B cell (primary cell): Measurements from ENCODE around the gene HMGA1. TPM values are rescaled to one million over a fixed set of nuclear protein-coding genes. Genes with fewer than 3 reads are reported as not detected.

Experiments
- ATAC-seq: fragments of 200-7000 bp; cut with Tn5 transposase; one replicate; pipeline ENCODE4 v1.10.0; 2021; ENCODE audit warnings: low read depth, mild to moderate bottlenecking, moderate number of reproducible peaks, moderate library complexity
- CTCF ChIA-PET: fragments of 350-600 bp; sonication (Branson Sonifier 250); formaldehyde crosslinking; loops from one replicate; lab custom pipeline; 2021; ENCODE audit warnings: antibody characterized with exemption, inconsistent platforms; lab: Charles Lee
- POLR2A ChIA-PET: fragments of 350-600 bp; sonication (Branson Sonifier 250); formaldehyde crosslinking; loops from one replicate; lab custom pipeline; 2021; ENCODE audit warnings: antibody characterized with exemption; lab: Charles Lee
- DNase-seq: peaks from one replicate; pipeline ENCODE4 v3.0.0; 2013
- H2AFZ ChIP-seq: 2 replicates; pipeline ENCODE4 v1.6.1; 2012; ENCODE audit warnings: mild to moderate bottlenecking, low read depth, low read length; ENCODE audit not compliant: insufficient read depth, poor library complexity, severe bottlenecking
- H3K27ac ChIP-seq, 2 donors: 1 replicate in 1 of 2; 2 replicates in 1 of 2; pipeline ENCODE4 v1.5.1; 2012 to 2013; ENCODE audit warnings: low read length in 2 of 2, mild to moderate bottlenecking in 2 of 2, moderate library complexity in 1 of 2
- H3K27me3 ChIP-seq, 4 experiments: fragments of 200-600 bp in 1 of 4; sonication (generic) in 1 of 4; replicated peaks in 1 of 4; 1 replicate in 2 of 4; 2 replicates in 2 of 4; pipeline versions ENCODE4 v1.6.1 to v1.7.0; 2013 to 2016; ENCODE audit warnings: low read length in 3 of 4, mild to moderate bottlenecking in 2 of 4, mixed read lengths in 1 of 4, moderate library complexity in 1 of 4; ENCODE audit not compliant: insufficient read depth in 4 of 4, control insufficient read depth in 3 of 4; ENCODE audit errors: control extremely low read depth in 1 of 4
- H3K36me3 ChIP-seq, 2 experiments: replicated peaks in 1 of 2; 1 replicate in 1 of 2; 2 replicates in 1 of 2; pipeline versions ENCODE4 v1.6.1 to v1.7.1; 2013; ENCODE audit warnings: low read length in 1 of 2; ENCODE audit not compliant: insufficient read depth in 2 of 2, control insufficient read depth in 1 of 2; ENCODE audit errors: control extremely low read depth in 1 of 2, extremely low read depth in 1 of 2
- H3K4me1 ChIP-seq, 2 donors: fragments of 200-600 bp in 1 of 2; sonication (generic) in 1 of 2; 1 replicate in 1 of 2; 2 replicates in 1 of 2; pipeline versions ENCODE4 v1.5.1 to v1.6.1; 2013 to 2017; ENCODE audit warnings: low read length in 2 of 2; ENCODE audit not compliant: control insufficient read depth in 2 of 2, insufficient read depth in 2 of 2
- H3K4me2 ChIP-seq: replicated peaks from 2 replicates; pipeline ENCODE3; 2012; ENCODE audit warnings: mild to moderate bottlenecking, low read depth, low read length; ENCODE audit not compliant: poor library complexity, severe bottlenecking
- H3K4me3 ChIP-seq, 5 experiments: fragments of 200-600 bp in 1 of 5; sonication (generic) in 1 of 5; 1 replicate in 3 of 5; 2 replicates in 2 of 5; pipeline versions ENCODE4 v1.5.1 to v1.7.0; 2011 to 2016; ENCODE audit warnings: low read length in 4 of 5, mild to moderate bottlenecking in 4 of 5, low read depth in 2 of 5, control low read depth in 1 of 5, moderate library complexity in 1 of 5; ENCODE audit not compliant: insufficient read depth in 1 of 5; ENCODE audit errors: control extremely low read depth in 1 of 5, extremely low read depth in 1 of 5
- H3K79me2 ChIP-seq: fragments of 200-600 bp; sonication (generic); one replicate; pipeline ENCODE4 v1.6.0; 2016; ENCODE audit warnings: low read length; ENCODE audit not compliant: control insufficient read depth, insufficient read depth
- H3K9ac ChIP-seq: fragments of 200-600 bp; sonication (generic); 2 replicates; pipeline ENCODE4 v1.6.1; 2017; ENCODE audit warnings: mild to moderate bottlenecking, low read length, moderate library complexity
- H3K9me3 ChIP-seq, 3 donors: one replicate each; pipeline versions ENCODE4 v1.6.1 to v1.7.1; 2013; ENCODE audit warnings: low read length in 2 of 3; ENCODE audit not compliant: control insufficient read depth in 2 of 3, insufficient read depth in 1 of 3; ENCODE audit errors: control extremely low read depth in 1 of 3
- H4K20me1 ChIP-seq: 2 replicates; pipeline ENCODE4 v1.6.0; 2012; ENCODE audit warnings: mild to moderate bottlenecking, low read length; ENCODE audit not compliant: insufficient read depth, control insufficient read depth, poor library complexity, severe bottlenecking
- H3K27ac Mint-ChIP-seq: one replicate; pipeline ENCODE4 v1.8.0; 2021; ENCODE audit warnings: mixed read lengths
- H3K27me3 Mint-ChIP-seq: one replicate; pipeline ENCODE4 v1.8.0; 2021; ENCODE audit warnings: mixed read lengths
- H3K4me1 Mint-ChIP-seq: one replicate; pipeline ENCODE4 v1.8.0; 2021; ENCODE audit warnings: mixed read lengths
- H3K4me3 Mint-ChIP-seq: one replicate; pipeline ENCODE4 v1.8.0; 2021; ENCODE audit warnings: mixed read lengths
- H3K9me3 Mint-ChIP-seq: one replicate; pipeline ENCODE4 v1.8.0; 2022; ENCODE audit warnings: mixed read lengths; ENCODE audit not compliant: insufficient read depth
- CTCF ChIP-seq: fragments of 200-600 bp; IDR thresholded peaks from one replicate; pipeline ENCODE4 v1.8.0; 2022; ENCODE audit warnings: antibody characterized with exemption, mild to moderate bottlenecking
- EZH2 ChIP-seq: IDR thresholded peaks from 2 replicates; pipeline ENCODE4 v1.6.1; 2012; ENCODE audit warnings: borderline replicate concordance, low read depth, mild to moderate bottlenecking, moderate library complexity, low read length; ENCODE audit not compliant: insufficient read depth, poor library complexity, severe bottlenecking
- WGBS: methylation state at CpG from one replicate; pipeline ENCODE4 v1.1.5; 2013; ENCODE audit warnings: missing lambda C conversion rate; ENCODE audit not compliant: insufficient coverage; 5-methylcytosine and 5-hydroxymethylcytosine counted together
- intact Hi-C: fragments of 100-400 bp; cut with micrococcal nuclease; formaldehyde crosslinking; loops from one replicate; pipeline ENCODE4 v1.10.0; 2022
- polyA plus RNA-seq: library from polyadenylated mRNA; depleted of rRNA; stranded (reverse); fragments of >200 nt; gene quantifications from 2 replicates; pipeline ENCODE4 v1.2.3, GENCODE V29; 2012
- total RNA-seq, 2 donors: library from RNA; stranded (reverse); fragments of 120-200 nt in 1 of 2; gene quantifications; 1 replicate in 1 of 2; 2 replicates in 1 of 2; pipeline versions ENCODE4 v1.2.3 to v1.2.4, GENCODE V29; 2013 to 2022

Gene HMGA1
- total and polyA plus RNA-seq, 2 donors (not counting 1 experiment from before 2014, with no cell fraction given) = 59.6 to 66.4 TPM

GRCh38 chr6:34233867-34234266 lies 2.8 kb upstream of the HMGA1 start:
- no peak for TF ChIP-seq EZH2
- TF ChIP-seq CTCF = no peak
- Histone ChIP-seq H3K79me2 (peaks cover 14% of the 10 kb centered on the region), H3K9ac (no peak overlapping the region), H3K4me2 (no peak overlapping the region), H3K4me1 (peaks cover 12 to 15% of the 10 kb centered on the region in 2 donors), H3K27me3 (no peaks in the 10 kb centered on the region), H2AFZ (no peak overlapping the region), H3K27ac (peak overlapping the region in 1 of 2 donors; percentile 7), H3K36me3 (no peaks in the 10 kb centered on the region), H3K9me3 (no peaks in the 10 kb centered on the region), H4K20me1 (peaks cover 13% of the 10 kb centered on the region), H3K4me3 (no peak overlapping the region)
- WGBS = 89% methylated on average over 7 of the region's 7 CpGs
- intact Hi-C loops = loop anchor here (10.0 kb wide), 2 partner anchors 461 to 651 kb away; partner anchors contain the start of genes ANKS1A, ILRUN and TAF11
- Mint-ChIP-seq H3K9me3 (no peaks in the 10 kb centered on the region), H3K27me3 (no peaks in the 10 kb centered on the region), H3K4me1 (peaks cover 20% of the 10 kb centered on the region), H3K27ac (peak overlapping the region; percentile 85), H3K4me3 (peak overlapping the region; percentile 38)
- CTCF ChIA-PET = interaction anchor here (1.0 to 1.8 kb wide), 4 partner anchors 10 to 37 kb away, joined by 3 to 6 read pairs (median 3); no protein-coding TSS in a partner anchor
- ATAC-seq = no peak
- DNase-seq = no peak
- POLR2A ChIA-PET = interaction anchor here (0.6 to 1.6 kb wide), 2 partner anchors 10 to 910 kb away, joined by 6 to 7 read pairs; no protein-coding TSS in a partner anchor

- no peaks in the 10 kb centered on the region for H3K9me3 ChIP-seq
- peak overlapping the region; percentile 78 for H3K9ac ChIP-seq
- peak overlapping the region; percentile 70 for H3K4me3 Mint-ChIP-seq
- no peak overlapping the region for H3K4me3 ChIP-seq
- no peak for TF ChIP-seq EZH2
- TF ChIP-seq CTCF = no peak
- H2AFZ ChIP-seq = no peak overlapping the region
- peak overlapping the region; percentile 97 for H3K4me2 ChIP-seq
- no peaks in the 10 kb centered on the region for H3K36me3 ChIP-seq
- no peaks in the 10 kb centered on the region for H3K9me3 Mint-ChIP-seq
- H3K27ac ChIP-seq = peak overlapping the region in 1 of 2 donors; percentile 98
- H3K27ac Mint-ChIP-seq = peak overlapping the region; percentile 85
- peaks cover 21 to 25% of the 10 kb centered on the region in 2 donors for H3K4me1 ChIP-seq
- ATAC-seq = no peak
- no peak for DNase-seq
- peaks cover 25% of the 10 kb centered on the region for H3K4me1 Mint-ChIP-seq
- intact Hi-C loops = loop anchor here (5.0 to 10.0 kb wide), 4 partner anchors 438 to 650 kb away; partner anchors contain the start of genes ANKS1A, ILRUN, SNRPC and TAF11
- ChIA-PET POLR2A (no interaction called here), CTCF (interaction anchor here (1.0 kb wide), 1 partner anchor 12 kb away, joined by 3 read pairs; no protein-coding TSS in a partner anchor)
- peaks cover 23% of the 10 kb centered on the region for H3K79me2 ChIP-seq
- no peaks in the 10 kb centered on the region for H3K27me3 ChIP-seq
- 80% methylated on average over 30 of the region's 53 CpGs for WGBS
- H3K27me3 Mint-ChIP-seq = no peaks in the 10 kb centered on the region
- peaks cover 21% of the 10 kb centered on the region for H4K20me1 ChIP-seq
Observed at GRCh38 chr6:34234667-34235306, 1.9 kb upstream of the HMGA1 start.
